ENCODE data around the gene FSTL4. TPM values are rescaled to one million over a fixed set of nuclear protein-coding genes. Genes with fewer than 3 reads are reported as not detected.

The FSTL4 gene
- polyA plus RNA-seq, 1 donor (not counting 4 experiments of a cell fraction or from before 2014, with no cell fraction given), result 1.7 TPM

DNA sequence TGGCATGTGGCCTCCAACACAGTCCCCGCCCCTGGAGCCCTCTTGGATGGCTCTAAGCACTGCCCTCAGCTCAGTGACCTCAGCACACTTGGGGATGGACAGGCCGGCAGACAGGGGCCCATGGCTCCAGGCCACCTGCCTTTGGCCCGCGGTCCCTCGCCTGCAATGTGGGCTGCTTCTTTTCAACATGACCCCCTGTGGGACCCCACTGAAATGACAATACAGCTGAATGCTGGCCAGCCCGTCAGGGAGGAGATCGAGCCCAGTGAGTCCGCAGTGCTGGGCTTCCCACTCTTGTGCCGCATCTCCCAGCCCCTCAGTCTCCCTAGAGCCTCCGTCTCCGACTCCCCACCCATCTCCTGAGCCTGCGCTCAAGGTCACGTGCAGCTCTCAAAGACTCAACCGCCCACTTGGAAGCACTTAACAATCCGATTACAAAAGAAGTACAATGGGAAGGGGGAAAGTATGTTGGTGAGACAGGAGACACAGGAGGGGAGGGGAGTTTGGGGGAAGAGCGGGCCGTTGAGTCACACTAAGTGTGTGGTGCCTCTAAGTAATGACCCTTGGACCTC, 321.6 kb downstream of the FSTL4 start:
- H3K9me1 ChIP-seq (ENCODE audit: control insufficient read depth, extremely low read depth, insufficient read depth, low read length), result no peaks in the 10 kb centered on the region
- no peaks in the 10 kb centered on the region for H4K20me1 ChIP-seq (ENCODE audit: control insufficient read depth, extremely low read depth, insufficient read depth, low read length)
- H3K9ac ChIP-seq (ENCODE audit: control insufficient read depth, extremely low read depth, insufficient read depth, low read length), result no peak overlapping the region
- no peak overlapping the region for H3K4me3 ChIP-seq (ENCODE audit: control insufficient read depth in 2 of 3, extremely low read depth in 1 of 3, insufficient read depth in 2 of 3, low read depth in 1 of 3, low read length in 3 of 3)
- no peak for FAIRE-seq
- TF ChIP-seq, protein P1, sequence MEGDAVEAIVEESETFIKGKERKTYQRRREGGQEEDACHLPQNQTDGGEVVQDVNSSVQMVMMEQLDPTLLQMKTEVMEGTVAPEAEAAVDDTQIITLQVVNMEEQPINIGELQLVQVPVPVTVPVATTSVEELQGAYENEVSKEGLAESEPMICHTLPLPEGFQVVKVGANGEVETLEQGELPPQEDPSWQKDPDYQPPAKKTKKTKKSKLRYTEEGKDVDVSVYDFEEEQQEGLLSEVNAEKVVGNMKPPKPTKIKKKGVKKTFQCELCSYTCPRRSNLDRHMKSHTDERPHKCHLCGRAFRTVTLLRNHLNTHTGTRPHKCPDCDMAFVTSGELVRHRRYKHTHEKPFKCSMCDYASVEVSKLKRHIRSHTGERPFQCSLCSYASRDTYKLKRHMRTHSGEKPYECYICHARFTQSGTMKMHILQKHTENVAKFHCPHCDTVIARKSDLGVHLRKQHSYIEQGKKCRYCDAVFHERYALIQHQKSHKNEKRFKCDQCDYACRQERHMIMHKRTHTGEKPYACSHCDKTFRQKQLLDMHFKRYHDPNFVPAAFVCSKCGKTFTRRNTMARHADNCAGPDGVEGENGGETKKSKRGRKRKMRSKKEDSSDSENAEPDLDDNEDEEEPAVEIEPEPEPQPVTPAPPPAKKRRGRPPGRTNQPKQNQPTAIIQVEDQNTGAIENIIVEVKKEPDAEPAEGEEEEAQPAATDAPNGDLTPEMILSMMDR (optimal IDR thresholded peaks at IDR 0.05 in 1 of 3, IDR thresholded peaks at IDR 0.05 in 1 of 3, conservative IDR thresholded peaks at IDR 0.05 in 1 of 3; ENCODE audit: extremely low read depth in 1 of 3, insufficient read depth in 2 of 3, low read length in 3 of 3), result no peak
- no peak for TF ChIP-seq EZH2 (IDR thresholded peaks at IDR 0.05; ENCODE audit: low read length)
- H2AFZ ChIP-seq (ENCODE audit: control insufficient read depth, low read length), result no peak overlapping the region
- no peak overlapping the region for H3K27ac ChIP-seq (ENCODE audit: control insufficient read depth, insufficient read depth, low read length)
- H3K9me3 ChIP-seq (ENCODE audit: control insufficient read depth, low read depth, low read length), result no peaks in the 10 kb centered on the region
- H3K79me2 ChIP-seq (ENCODE audit: control insufficient read depth, insufficient read depth, low read length), result no peaks in the 10 kb centered on the region
- no peaks in the 10 kb centered on the region for H3K36me3 ChIP-seq (ENCODE audit: control insufficient read depth in 2 of 2, extremely low read depth in 1 of 2, insufficient read depth in 2 of 2, low read length in 2 of 2)
- DNase-seq (ENCODE audit: low read depth, low spot score), result no peak
- no peak overlapping the region for H3K4me2 ChIP-seq (ENCODE audit: control insufficient read depth, extremely low read depth, insufficient read depth, low read depth, low read length)
- H3K27me3 ChIP-seq (ENCODE audit: control insufficient read depth, extremely low read depth, insufficient read depth, low read length), result no peaks in the 10 kb centered on the region
- peaks cover 41% of the 10 kb centered on the region for H3K4me1 ChIP-seq (ENCODE audit: control insufficient read depth, extremely low read depth, insufficient read depth, low read length)
- dilution Hi-C loops (cut with MboI; ENCODE audit: extremely low pct_ligation_motif_present, low sequenced_read_pairs), result no loop called here

DNA sequence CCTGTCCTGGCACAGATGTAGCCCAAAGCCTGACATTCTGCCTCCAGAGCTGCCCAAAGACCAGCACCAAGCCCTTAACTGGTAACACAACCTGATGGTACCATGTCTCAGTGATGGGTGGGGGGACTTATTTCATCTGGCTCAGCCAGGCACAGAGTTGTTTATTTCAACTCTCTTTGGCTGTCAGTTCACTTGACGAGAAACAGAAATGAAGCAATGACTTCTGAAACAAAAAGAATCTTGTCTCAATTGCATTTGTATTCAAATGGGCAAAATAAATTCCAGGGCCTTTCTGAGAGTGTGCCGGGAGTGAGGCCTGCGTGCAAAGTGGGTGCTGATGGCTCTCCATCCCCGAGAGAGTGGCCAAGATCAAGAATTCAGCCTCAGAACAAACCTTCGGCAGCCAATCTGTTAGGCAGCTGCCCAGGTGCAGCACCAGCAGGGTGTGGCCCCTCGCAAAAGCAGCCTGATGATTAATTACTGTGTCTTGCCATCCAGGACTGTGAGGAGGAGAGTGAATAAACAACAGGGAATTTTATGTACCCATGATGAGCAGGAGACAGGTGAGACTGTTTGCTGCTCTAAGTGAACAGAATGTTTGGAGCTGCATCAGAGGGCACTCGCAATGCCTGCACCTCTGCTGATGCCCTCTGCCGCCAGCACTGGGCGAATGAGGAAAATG, 322.5 kb downstream of the FSTL4 start:
- dilution Hi-C loops (cut with MboI; ENCODE audit: extremely low pct_ligation_motif_present, low sequenced_read_pairs), result no loop called here
- no peak for FAIRE-seq

More for the DNA sequence above, 322.5 kb downstream of the FSTL4 start:
- no peak overlapping the region for H3K9ac ChIP-seq (ENCODE audit: control insufficient read depth, extremely low read depth, insufficient read depth, low read length)
- DNase-seq (ENCODE audit: low read depth, low spot score), result peak; percentile 67
- TF ChIP-seq EZH2 (IDR thresholded peaks at IDR 0.05; ENCODE audit: low read length), result no peak
- TF ChIP-seq, protein P1 (optimal IDR thresholded peaks at IDR 0.05 in 1 of 3, IDR thresholded peaks at IDR 0.05 in 1 of 3, conservative IDR thresholded peaks at IDR 0.05 in 1 of 3; ENCODE audit: extremely low read depth in 1 of 3, insufficient read depth in 2 of 3, low read length in 3 of 3), result no peak
- no peaks in the 10 kb centered on the region for H3K9me1 ChIP-seq (ENCODE audit: control insufficient read depth, extremely low read depth, insufficient read depth, low read length)
- no peaks in the 10 kb centered on the region for H3K79me2 ChIP-seq (ENCODE audit: control insufficient read depth, insufficient read depth, low read length)
- no peak overlapping the region for H3K4me3 ChIP-seq (ENCODE audit: control insufficient read depth in 2 of 3, extremely low read depth in 1 of 3, insufficient read depth in 2 of 3, low read depth in 1 of 3, low read length in 3 of 3)
- no peaks in the 10 kb centered on the region for H4K20me1 ChIP-seq (ENCODE audit: control insufficient read depth, extremely low read depth, insufficient read depth, low read length)
- no peak overlapping the region for H2AFZ ChIP-seq (ENCODE audit: control insufficient read depth, low read length)
- no peaks in the 10 kb centered on the region for H3K36me3 ChIP-seq (ENCODE audit: control insufficient read depth in 2 of 2, extremely low read depth in 1 of 2, insufficient read depth in 2 of 2, low read length in 2 of 2)
- H3K27ac ChIP-seq (ENCODE audit: control insufficient read depth, insufficient read depth, low read length), result no peak overlapping the region
- H3K4me1 ChIP-seq (ENCODE audit: control insufficient read depth, extremely low read depth, insufficient read depth, low read length), result peaks cover 50% of the 10 kb centered on the region
- no peaks in the 10 kb centered on the region for H3K9me3 ChIP-seq (ENCODE audit: control insufficient read depth, low read depth, low read length)
- no peaks in the 10 kb centered on the region for H3K27me3 ChIP-seq (ENCODE audit: control insufficient read depth, extremely low read depth, insufficient read depth, low read length)
- H3K4me2 ChIP-seq (ENCODE audit: control insufficient read depth, extremely low read depth, insufficient read depth, low read depth, low read length), result peak overlapping the region; percentile 17

Measured in keratinocyte (primary cell).